GM12878 (cell line): ENCODE data around the gene HS6ST3. TPM values are rescaled to one million over a fixed set of nuclear protein-coding genes. Genes with fewer than 3 reads are reported as not detected.

Source experiments
- ASH2L ChIP-seq: fragments of 300-600, 200-600 bp; sonication (generic); IDR thresholded peaks from 2 replicates; pipeline ENCODE4 v1.6.1; 2017; ENCODE audit warnings: low read depth, mild to moderate bottlenecking, borderline replicate concordance
- CUX1 ChIP-seq: IDR thresholded peaks from 2 replicates; pipeline ENCODE4 v1.6.1; 2012; ENCODE audit warnings: improper control_type of control experiment, low read depth, low read length; ENCODE audit not compliant: insufficient replicate concordance
- GABPA ChIP-seq: IDR thresholded peaks from 2 replicates; pipeline ENCODE4 v1.6.1; 2014; ENCODE audit warnings: antibody characterized with exemption, low read depth, mild to moderate bottlenecking, inconsistent platforms
- MXI1 ChIP-seq: fragments of 150-350 bp; IDR thresholded peaks from 2 replicates; pipeline ENCODE4 v1.6.1; 2011; ENCODE audit warnings: low read depth, mild to moderate bottlenecking, inconsistent platforms, low read length, improper control_type of control experiment
- ZBTB11 ChIP-seq: fragments of 450-650 bp; formaldehyde crosslinking; IDR thresholded peaks from 2 replicates; pipeline ENCODE4 v1.5.0; 2022; ENCODE audit warnings: mild to moderate bottlenecking, missing genetic modification characterization
- ZNF687 ChIP-seq: fragments of 450-650 bp; IDR thresholded peaks from 2 replicates; pipeline ENCODE4 v1.6.1; 2017; ENCODE audit warnings: mild to moderate bottlenecking, moderate library complexity
- polyA plus RNA-seq, 11 experiments: library from polyadenylated mRNA; depleted of rRNA in 4 of 11; unstranded in 6 of 11; stranded (reverse) in 5 of 11; fragments of >200 nt; fragmentation: Nextera tagmentation in 4 of 11; fragmentation: Illumina TruSeq in 1 of 11; extraction: Ambion mirVana in 4 of 11; extraction: Trizol in 1 of 11; gene quantifications; 1 replicate in 1 of 11; 2 replicates in 10 of 11; pipeline versions ENCODE4 v1.2.1 to v1.2.3, GENCODE V29; 2011 to 2016; ENCODE audit warnings: inconsistent platforms in 2 of 11, missing spikeins in 2 of 11, low read depth in 1 of 11
- total RNA-seq, 4 experiments: library from RNA; depleted of rRNA in 3 of 4; stranded (reverse); fragments of >200 nt in 3 of 4; fragmentation: Illumina TruSeq in 1 of 4; extraction: Trizol in 1 of 4; gene quantifications; 2 replicates each; pipeline versions ENCODE4 v1.2.1 to v1.2.3, GENCODE V29; 2013 to 2021

The HS6ST3 gene
- total and polyA plus RNA-seq, 10 of the 15 experiments (the other 5 are each of a cell fraction or from before 2014, with no cell fraction given) = under 0.01 to 2.9 TPM; not detected in 8

GRCh38 chr13:96672016-96672415 is 582.1 kb downstream of the HS6ST3 start (continued):
- TF ChIP-seq CUX1 = no peak
- no peak for TF ChIP-seq ZBTB11
- TF ChIP-seq ASH2L = no peak
- TF ChIP-seq MXI1 = no peak
- TF ChIP-seq GABPA = no peak
- TF ChIP-seq ZNF687 = no peak
- TF ChIP-seq, all 136 proteins: peak for 0
